GM23248 (cell line): ENCODE results near the gene MORC2.

ENCODE experiments used
- EZH2 ChIP-seq: fragments of 200-600 bp; sonication (generic); IDR thresholded peaks from 2 replicates; pipeline ENCODE4 v1.6.1; 2018; ENCODE audit warnings: antibody characterized with exemption, mild to moderate bottlenecking; ENCODE audit not compliant: insufficient read depth, poor library complexity, severe bottlenecking
- EZH2phosphoT487 ChIP-seq: fragments of 200-600 bp; sonication (generic); IDR thresholded peaks from 2 replicates; pipeline ENCODE4 v1.6.1; 2018; ENCODE audit warnings: antibody characterized with exemption, moderate library complexity, mild to moderate bottlenecking, low read depth; ENCODE audit not compliant: insufficient read depth

- TF ChIP-seq EZH2phosphoT487 (no peak), EZH2 (no peak)
These were observed 86.3 kb downstream of the MORC2 start for GRCh38 chr22:30882184-30882717.
